CD4-positive, alpha-beta T cell treated with Interleukin-15 for 4 hours (primary cell): ENCODE results near the gene PHF12.

Experiments
- DNase-seq: peaks from one replicate; pipeline ENCODE4 v3.0.0-alpha.2; 2020; ENCODE audit warnings: low spot score

Gene PHF12

DNA sequence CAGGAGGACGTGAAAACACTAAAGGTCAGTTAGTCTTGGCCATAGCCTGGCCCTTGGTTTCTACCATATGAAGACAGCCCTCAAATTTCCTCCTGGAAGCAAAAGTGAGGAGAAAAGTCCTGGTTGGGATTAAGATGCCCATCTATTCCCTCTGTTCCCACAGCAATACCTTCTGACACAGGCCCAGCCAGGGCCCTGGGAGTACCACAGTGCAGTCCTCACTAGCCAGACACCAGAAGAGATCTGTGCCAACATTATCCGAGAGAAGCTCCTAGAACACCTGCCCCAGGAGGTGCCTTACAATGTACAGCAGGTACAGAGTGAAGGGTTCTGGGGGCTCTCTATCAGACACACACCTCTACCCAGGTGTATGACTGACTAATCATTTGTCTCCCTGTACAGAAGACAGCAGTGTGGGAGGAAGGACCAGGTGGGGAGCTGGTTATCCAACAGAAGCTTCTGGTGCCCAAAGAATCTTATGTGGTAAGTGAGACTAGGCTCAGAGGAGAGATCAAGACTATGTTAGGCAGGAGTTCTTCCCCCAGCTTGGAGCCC, 92.4 kb downstream of the PHF12 start:
- no peak for DNase-seq

- no peak for DNase-seq
These were observed 93.2 kb downstream of the PHF12 start for GRCh38 chr17:28857905-28858800.

DNA sequence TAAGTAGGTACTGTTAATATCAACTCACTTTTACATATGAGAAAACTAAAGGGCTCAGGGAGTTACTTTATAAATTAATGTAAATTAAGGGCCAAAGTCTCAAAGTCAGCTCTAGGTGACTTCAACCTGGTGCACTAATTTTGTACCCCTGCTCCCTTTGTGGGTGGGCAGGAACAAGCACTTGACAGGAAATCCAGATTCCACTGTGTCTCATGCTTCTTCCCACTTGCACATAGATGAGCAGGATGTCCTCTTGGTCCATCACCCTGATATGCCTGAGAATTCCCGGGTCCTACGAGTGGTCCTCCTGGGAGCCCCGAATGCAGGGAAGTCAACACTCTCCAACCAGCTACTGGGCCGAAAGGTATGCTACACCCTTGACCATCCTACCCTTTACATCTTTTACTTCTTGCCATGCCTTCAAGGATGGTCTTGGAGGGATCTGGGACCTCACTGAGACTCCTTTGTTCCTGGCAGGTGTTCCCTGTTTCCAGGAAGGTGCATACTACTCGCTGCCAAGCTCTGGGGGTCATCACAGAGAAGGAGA, 95.2 kb downstream of the PHF12 start:
- no peak for DNase-seq

DNA sequence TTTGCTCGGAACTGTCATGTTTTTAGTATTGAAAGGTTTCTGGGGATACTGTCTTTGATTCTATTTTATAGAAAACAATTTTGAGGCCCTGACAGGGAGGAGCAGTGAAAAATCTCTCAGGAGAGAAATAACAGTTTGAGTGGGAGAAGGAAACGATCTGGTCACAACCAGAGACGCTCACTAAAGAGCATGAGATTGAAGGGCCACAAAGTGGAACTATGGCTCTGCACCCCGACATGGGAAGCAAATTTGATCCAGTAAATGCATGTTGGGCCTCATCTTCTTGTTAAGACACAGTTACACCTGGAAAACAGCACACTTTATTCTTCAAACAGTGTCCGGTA, 96.0 kb downstream of the PHF12 start:
- DNase-seq, result no peak
